ENCODE measurements around the gene FAM47E.
"Not testable (repeated sequence)": the region's sequence is repeated elsewhere in the genome, so short reads cannot be mapped to it uniquely, and the experiment has no call there.

Gene FAM47E

DNA sequence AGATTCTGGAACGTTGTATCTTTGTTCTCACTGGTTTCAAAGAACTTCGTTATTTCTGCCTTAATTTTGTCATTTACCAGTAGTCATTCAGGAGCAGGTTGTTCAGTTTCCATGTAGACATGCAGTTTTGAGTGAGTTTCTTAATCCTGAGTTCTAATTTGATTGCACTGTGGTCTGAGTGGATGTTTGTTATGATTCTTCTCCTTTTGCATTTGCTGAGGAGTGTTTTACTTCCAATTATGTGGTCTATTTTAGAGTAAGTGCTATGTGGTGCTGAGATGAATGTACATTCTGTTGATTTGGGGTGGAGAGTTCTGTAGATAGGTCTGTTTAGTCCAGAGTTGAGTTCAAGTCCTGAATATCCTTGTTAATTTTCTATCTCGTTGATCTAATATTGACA lies 36.3 kb downstream of the FAM47E start:
- H3K27me3 Mint-ChIP-seq; ATAC-seq; H3K9me3 Mint-ChIP-seq; H3K27ac Mint-ChIP-seq; H3K4me3 Mint-ChIP-seq; DNase-seq; H3K4me1 Mint-ChIP-seq; H3K36me3 Mint-ChIP-seq (ENCODE audit: low read depth): not testable (repeated sequence)

DNA sequence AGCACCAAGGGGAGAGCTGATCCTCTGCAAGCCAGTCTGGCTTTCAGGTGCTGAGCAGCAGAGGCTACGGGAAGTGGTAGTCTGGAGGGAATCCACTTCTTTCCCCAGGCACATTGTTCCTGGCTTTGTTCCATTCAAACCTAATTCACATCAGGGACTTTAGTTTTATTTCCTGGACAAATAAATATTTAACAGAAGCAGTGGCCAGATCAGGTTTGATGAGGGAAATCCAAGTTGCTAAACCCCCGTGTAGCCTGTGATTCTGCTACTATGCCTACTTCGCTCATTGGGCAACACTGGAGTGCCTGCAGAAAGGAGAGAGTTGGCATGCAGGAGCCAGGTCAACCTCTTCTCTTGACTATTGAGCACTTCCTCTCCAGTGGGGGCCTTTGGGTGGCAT lies 41.2 kb downstream of the FAM47E start:
- H3K27ac Mint-ChIP-seq = no peak overlapping the region
- DNase-seq = no peak
- H3K27me3 Mint-ChIP-seq = peaks cover 4% of the 10 kb centered on the region
- H3K36me3 Mint-ChIP-seq (ENCODE audit: low read depth) = peaks cover 9% of the 10 kb centered on the region
- no peaks in the 10 kb centered on the region for H3K4me1 Mint-ChIP-seq
- H3K4me3 Mint-ChIP-seq = no peak overlapping the region
- ATAC-seq = no peak
- H3K9me3 Mint-ChIP-seq = peaks cover 19% of the 10 kb centered on the region

DNA sequence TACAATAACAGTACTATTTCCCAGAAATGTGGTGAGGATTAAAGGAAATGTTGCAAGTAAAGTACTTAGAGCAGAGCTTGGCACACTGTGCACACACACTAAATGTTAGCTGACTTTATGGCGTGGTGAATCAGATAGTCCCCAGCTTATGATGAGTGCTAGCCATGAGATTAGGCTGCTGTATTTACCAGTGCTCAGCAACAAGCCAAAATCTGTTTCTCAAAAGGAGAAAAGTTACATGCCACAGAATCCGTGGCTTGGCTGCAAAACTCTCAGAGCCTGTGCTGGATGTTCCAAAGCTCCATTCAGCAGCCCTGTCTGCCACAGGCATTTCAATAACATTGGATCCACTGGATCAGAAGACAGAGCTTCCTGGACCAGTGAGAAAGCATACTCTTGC lies 42.3 kb downstream of the FAM47E start:
- ATAC-seq (no peak), DNase-seq (no peak)
- no peaks in the 10 kb centered on the region for H3K4me1 Mint-ChIP-seq
- H3K9me3 Mint-ChIP-seq = peaks cover 25% of the 10 kb centered on the region
- H3K27ac Mint-ChIP-seq = no peak overlapping the region
- peaks cover 14% of the 10 kb centered on the region for H3K36me3 Mint-ChIP-seq (ENCODE audit: low read depth)
- no peak overlapping the region for H3K4me3 Mint-ChIP-seq
- H3K27me3 Mint-ChIP-seq = peaks cover 3% of the 10 kb centered on the region

DNA sequence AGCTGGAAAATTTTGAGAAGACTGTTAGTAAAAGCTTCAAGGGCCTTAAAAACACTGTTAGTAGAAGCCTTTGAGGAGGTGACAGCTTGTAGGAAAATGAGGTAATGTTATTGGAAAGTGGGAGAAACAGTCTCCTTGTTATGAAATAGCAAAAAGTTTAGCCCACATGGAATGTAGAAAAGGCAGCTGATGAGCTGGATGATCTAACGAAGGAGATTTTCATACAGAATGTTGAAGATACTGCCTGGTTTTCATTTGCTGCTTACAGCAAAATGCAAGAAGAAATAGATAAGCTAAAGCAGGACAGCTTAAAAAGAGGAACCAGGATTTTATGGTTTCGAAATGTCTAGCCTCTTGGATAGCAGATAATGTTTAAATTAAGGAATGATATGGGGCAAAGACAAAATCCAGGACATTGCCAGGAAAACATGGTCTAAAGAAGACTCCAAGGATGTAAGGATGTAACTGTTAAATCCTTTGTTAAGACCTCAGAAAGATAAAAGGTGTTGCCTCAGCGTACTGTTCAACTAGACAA lies 44.8 kb downstream of the FAM47E start:
- no peak for ATAC-seq
- DNase-seq = no peak

DNA sequence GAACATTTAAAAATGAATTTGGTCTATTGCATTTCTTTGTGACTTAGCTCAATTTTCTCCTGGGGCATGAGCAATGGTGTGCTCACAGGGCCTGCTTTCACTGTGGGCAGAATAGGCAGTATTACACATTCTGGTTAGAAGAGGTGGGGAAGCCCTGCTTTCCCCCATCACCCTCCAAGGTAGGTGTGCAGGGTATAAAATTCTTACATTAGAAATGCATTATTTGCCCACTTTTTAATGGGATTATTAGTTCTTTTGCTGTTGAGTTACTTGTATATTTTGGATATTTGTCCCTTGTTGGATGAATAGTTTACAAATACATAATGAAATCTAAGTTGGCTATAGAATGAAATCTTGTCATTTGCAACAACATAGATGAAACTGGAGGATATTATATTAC lies 46.7 kb downstream of the FAM47E start:
- Mint-ChIP-seq H3K27ac (no peak overlapping the region), H3K27me3 (peaks cover 5% of the 10 kb centered on the region), H3K4me1 (peaks cover 15% of the 10 kb centered on the region), H3K9me3 (peaks cover 21% of the 10 kb centered on the region), H3K36me3 (ENCODE audit: low read depth) (peaks cover 14% of the 10 kb centered on the region), H3K4me3 (no peak overlapping the region)
- ATAC-seq (no peak), DNase-seq (no peak)

More for the DNA sequence above, 44.8 kb downstream of the FAM47E start:
- no peak overlapping the region for H3K4me3 Mint-ChIP-seq
- peaks cover 14% of the 10 kb centered on the region for H3K36me3 Mint-ChIP-seq (ENCODE audit: low read depth)
- H3K27me3 Mint-ChIP-seq = peaks cover 4% of the 10 kb centered on the region
- peaks cover 21% of the 10 kb centered on the region for H3K9me3 Mint-ChIP-seq
- H3K27ac Mint-ChIP-seq = no peak overlapping the region
- peaks cover 8% of the 10 kb centered on the region for H3K4me1 Mint-ChIP-seq

DNA sequence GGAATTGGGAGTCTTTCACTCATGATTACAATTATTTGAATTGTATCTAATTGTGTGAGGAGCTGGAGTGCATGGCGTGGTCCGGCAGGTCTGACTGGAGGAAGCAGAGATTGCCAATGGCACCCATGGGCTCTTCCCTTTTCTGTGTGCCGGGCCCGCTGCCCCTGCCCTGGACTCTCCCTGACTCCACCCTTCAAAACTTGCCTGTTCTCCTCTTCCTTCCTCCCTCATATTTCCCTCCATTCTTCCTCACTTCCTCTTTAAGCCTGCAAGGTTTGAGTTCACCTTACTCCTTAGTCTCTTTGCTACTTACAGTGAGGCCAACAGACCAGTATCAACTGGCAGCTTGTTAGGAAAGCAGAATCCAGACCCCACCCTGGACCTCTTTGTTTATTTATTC lies 48.5 kb downstream of the FAM47E start:
- Mint-ChIP-seq H3K27ac (no peak overlapping the region), H3K27me3 (peaks cover 12% of the 10 kb centered on the region), H3K36me3 (ENCODE audit: low read depth) (peaks cover 14% of the 10 kb centered on the region), H3K4me3 (no peak overlapping the region), H3K9me3 (peaks cover 21% of the 10 kb centered on the region), H3K4me1 (peaks cover 20% of the 10 kb centered on the region)
- no peak for DNase-seq
- no peak for ATAC-seq

DNA sequence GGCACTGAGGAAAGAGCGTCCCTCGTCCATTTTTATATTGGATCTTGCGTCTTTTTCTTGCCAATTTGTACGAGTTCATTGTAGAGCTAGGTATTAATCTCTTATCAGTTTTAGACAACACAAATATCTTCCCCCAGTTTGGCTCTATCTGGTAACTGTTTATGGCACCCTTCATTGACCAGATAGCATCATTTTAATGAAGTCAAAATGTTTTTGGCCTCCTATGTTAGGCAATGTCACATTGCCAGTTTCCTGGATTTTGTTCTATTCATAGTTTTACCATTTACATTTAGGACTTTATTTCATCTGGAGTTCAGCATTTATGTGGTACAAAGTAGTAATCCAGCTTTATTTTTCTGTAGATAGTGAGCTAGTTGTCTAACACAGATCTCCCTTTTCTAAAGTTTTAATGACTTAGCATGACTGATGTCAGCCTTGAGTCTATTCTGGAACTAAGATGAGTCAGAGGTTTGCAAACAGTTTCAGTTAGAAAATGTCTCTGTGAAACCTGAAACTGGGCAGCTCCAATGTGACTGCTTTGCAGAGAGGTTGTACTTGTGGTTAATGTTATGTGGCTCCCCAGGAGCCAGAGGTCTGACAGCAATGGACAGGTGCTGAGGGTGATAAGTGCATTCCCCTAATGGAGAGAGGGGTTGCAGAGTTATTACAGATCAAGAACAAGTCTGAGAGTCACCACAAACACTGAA lies 49.7 kb downstream of the FAM47E start:
- Mint-ChIP-seq H3K27ac (no peak overlapping the region), H3K4me3 (no peak overlapping the region), H3K4me1 (peaks cover 29% of the 10 kb centered on the region), H3K36me3 (ENCODE audit: low read depth) (peaks cover 11% of the 10 kb centered on the region), H3K27me3 (peaks cover 17% of the 10 kb centered on the region), H3K9me3 (peaks cover 20% of the 10 kb centered on the region)
- DNase-seq = peak; percentile 13
- peak; percentile 86 for ATAC-seq

DNA sequence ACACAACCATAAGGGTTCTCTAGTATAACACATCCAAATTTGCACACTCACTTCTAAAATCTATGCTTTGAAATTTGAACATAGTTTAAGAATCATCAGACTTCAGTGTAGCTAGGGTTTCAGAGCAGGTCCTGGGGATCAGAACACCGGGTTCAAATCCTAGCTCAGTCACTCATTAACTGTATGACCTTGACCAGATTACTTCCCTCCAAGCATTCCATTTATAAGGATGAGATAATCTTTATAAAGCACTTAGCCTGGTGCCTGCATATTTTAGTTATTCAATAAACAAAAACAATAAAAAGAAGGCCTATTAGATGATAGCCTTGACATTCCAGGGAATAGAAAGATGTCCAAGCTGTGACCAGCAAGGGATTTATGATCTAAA lies 50.2 kb downstream of the FAM47E start:
- peaks cover 29% of the 10 kb centered on the region for H3K4me1 Mint-ChIP-seq
- no peak for DNase-seq
- no peak for ATAC-seq
- peaks cover 17% of the 10 kb centered on the region for H3K27me3 Mint-ChIP-seq
- H3K9me3 Mint-ChIP-seq = peaks cover 15% of the 10 kb centered on the region
- no peak overlapping the region for H3K27ac Mint-ChIP-seq
- peaks cover 11% of the 10 kb centered on the region for H3K36me3 Mint-ChIP-seq (ENCODE audit: low read depth)
- no peak overlapping the region for H3K4me3 Mint-ChIP-seq

DNA sequence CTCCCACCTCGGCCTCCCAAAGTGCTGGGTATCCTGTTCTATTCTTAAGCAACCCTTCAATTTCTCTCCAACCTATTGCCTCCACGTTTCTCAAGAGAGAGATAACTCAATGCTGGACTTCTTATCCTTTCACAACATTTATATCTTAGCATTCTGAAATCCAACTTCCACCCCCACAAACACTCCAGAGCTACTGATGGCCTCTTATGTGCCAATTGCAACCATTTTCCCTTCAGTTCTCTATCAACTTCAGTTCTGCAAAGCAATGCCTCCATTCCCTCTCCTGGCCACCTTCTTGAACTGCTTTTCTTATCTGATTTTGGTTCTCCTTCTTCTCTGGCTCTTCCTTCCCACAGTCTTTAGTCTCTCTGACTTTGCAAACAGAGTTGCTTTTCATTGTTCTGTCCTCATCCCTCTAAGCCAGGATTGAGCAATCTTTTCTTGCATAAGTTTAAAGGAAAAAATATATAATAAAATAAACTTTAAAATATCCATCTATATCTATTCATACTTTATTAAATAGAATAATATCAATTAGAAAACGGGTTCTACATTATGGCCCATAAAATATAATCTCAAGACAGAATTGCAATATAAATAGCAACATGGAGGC lies 51.4 kb downstream of the FAM47E start:
- Mint-ChIP-seq H3K9me3 (peaks cover 6% of the 10 kb centered on the region), H3K27ac (no peak overlapping the region), H3K27me3 (peaks cover 20% of the 10 kb centered on the region), H3K4me1 (peaks cover 29% of the 10 kb centered on the region), H3K4me3 (no peak overlapping the region), H3K36me3 (ENCODE audit: low read depth) (peaks cover 5% of the 10 kb centered on the region)
- DNase-seq = no peak
- no peak for ATAC-seq

DNA sequence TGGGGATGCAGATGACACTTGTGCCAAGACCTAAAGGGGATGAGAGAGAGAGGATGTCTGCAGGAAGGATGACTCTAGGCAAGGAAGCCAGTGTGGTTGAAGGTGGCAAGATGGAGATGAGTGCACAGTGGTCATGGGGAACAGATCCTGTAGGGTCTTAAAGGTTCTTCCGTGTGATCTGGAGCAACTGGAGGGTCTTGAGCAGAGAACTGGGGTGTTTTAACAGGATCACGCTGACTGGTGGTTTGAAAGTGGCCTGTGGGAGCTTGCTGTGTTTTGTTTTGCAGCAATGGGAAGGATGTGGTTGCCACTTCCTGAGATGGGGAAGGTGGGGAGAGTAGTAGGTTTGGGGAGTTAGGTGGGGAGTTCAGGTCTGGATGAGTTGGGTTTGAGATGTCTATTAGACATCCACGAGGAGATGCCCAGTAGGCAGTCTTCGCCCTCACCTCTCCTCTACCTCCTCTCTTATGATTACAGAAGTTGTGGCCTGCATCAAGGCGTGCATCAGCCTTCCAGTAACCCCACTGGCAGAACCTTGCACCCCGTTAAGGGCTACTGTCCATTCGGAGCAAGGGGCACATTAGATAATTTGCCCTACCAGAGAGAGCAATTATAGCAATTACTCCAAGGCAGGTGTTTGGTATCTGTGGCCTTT lies 53.6 kb downstream of the FAM47E start:
- Mint-ChIP-seq H3K27me3 (peaks cover 29% of the 10 kb centered on the region), H3K36me3 (ENCODE audit: low read depth) (no peaks in the 10 kb centered on the region), H3K9me3 (no peaks in the 10 kb centered on the region), H3K27ac (no peak overlapping the region), H3K4me3 (peak overlapping the region; percentile 75), H3K4me1 (peaks cover 29% of the 10 kb centered on the region)
- ATAC-seq (peak; percentile 44), DNase-seq (peak; percentile 11)

DNA sequence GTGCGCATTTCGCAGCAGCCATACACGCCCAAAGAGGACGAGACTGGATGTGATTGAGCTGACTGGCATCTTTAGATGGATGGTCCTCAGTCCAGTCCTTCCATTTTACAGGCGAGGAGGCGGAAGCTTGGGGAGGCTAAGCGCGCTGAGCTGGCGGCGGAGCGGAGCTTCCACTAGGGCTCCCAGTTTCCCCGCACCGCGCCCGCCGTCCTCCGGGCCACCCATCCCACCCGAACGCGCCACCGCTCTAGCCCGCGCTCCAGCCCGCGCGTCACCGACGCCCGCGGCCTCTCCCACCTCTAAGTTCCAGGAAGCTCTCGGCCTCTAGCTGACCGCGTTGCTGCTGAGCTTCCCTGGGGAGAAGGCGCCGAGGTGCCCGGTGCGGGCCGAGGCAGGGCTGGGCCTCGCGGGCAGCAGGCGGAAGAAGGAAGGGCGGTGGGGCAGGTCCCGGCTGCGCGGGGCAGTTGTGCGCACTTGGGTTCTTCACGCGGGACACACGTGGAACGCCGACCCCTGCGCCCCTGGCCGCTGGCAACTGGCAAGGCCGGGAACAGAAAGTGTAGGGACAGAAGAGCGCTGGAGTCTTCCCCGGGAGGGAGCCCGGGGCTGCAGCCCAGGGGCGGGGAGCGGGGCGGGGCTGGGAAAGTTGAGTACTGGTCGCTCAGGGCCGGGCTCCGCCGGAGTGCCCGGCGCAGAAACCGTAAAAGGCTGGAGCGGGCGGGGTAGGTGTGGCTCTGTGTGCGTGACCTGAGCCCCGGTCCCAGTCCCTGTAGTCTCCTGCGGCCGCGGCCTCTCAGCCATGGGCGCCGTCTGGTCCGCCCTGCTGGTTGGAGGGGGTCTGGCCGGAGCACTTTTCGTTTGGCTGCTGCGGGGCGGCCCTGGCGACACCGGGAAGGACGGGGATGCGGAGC lies 54.7 kb downstream of the FAM47E start, which contains the start of gene STBD1:
Gene STBD1 (plus strand): TSS at position 763 of the 911 bp plus-strand sequence. CDS start 37 bp downstream, at position 800.
- DNase-seq (peak; percentile 42), ATAC-seq (peak; percentile 31)
- Mint-ChIP-seq H3K36me3 (ENCODE audit: low read depth) (no peaks in the 10 kb centered on the region), H3K4me1 (peaks cover 22% of the 10 kb centered on the region), H3K27ac (no peak within 1 kb of the TSS), H3K27me3 (peaks cover 27% of the 10 kb centered on the region), H3K4me3 (peak within 1 kb of the TSS; percentile 75), H3K9me3 (no peaks in the 10 kb centered on the region)

DNA sequence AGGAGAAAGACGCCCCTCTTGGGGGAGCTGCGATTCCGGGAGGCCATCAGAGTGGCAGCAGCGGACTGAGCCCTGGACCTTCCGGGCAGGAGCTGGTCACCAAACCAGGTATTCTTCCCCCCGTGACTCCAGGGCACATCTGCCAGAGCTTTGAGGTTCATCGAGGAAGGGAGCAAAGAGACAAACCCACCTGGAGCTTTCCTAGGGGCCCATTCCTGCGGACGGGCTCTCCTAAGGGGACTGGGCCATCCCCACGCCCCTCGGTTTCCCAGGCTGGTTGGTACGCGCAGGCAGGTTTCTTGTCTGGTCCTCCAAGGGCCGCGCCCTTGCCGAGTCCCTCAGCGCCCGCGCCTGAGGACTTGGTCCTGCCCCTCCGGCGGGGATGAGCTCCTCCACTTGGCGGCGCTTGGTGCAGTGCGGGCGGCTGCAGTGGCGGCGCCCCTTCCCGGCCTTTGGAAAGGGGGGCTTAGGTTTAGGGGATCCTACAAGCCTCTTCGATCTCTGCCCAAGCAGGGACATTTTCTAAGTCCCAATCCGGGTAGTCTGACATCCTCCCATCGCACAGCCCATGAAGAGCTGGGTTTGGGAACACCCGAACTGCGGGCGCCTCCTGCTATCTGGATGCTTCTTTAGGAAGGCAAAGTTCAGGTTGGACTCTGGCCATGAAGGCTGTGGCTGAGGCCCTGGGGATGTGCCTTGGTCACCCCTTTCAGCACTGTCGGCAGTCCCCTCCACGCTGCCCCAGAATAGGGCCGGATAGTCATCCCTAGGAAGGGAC lies 55.5 kb downstream of the FAM47E start:
- no peak overlapping the region for H3K27ac Mint-ChIP-seq
- no peaks in the 10 kb centered on the region for H3K36me3 Mint-ChIP-seq (ENCODE audit: low read depth)
- ATAC-seq (no peak), DNase-seq (peak; percentile 34)
- H3K4me1 Mint-ChIP-seq = peaks cover 14% of the 10 kb centered on the region
- no peaks in the 10 kb centered on the region for H3K9me3 Mint-ChIP-seq
- H3K4me3 Mint-ChIP-seq = peak overlapping the region; percentile 75
- peaks cover 27% of the 10 kb centered on the region for H3K27me3 Mint-ChIP-seq

DNA sequence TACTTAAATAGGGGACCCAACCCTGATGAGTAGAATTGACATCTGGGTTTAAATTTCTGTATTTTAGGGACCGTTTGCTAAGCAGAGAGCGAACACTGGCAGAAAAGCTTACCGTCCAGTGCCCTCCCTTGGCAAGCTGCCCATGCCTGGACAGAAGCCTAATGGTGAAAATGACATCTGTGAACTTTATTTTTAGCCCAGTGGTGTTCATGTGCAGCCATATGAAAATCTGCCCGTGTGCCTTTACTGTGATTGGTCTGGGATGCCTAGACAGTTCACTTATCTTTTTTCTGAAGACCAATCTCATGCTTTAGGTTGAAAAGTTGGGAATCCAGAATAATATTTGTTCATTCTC lies 56.1 kb downstream of the FAM47E start:
- Mint-ChIP-seq H3K27me3 (peaks cover 26% of the 10 kb centered on the region), H3K4me1 (peaks cover 14% of the 10 kb centered on the region), H3K27ac (no peak overlapping the region), H3K36me3 (ENCODE audit: low read depth) (no peaks in the 10 kb centered on the region), H3K4me3 (no peak overlapping the region), H3K9me3 (no peaks in the 10 kb centered on the region)
- DNase-seq (no peak), ATAC-seq (no peak)

Data from activated naive CD8-positive, alpha-beta T cell treated with anti-CD3 and anti-CD28 coated beads, Interleukin-2, amount 50 U/mL, for 24 hours (primary cell).